Chondrocyte (in vitro differentiated cells): ENCODE data around the gene DLG3. TPM values are rescaled to one million over a fixed set of nuclear protein-coding genes. Genes with fewer than 3 reads are reported as not detected.

Experiments used
- DNase-seq: peaks from one replicate; pipeline ENCODE4 v3.0.0; 2021; ENCODE audit warnings: mixed read lengths, low spot score
- H3K27ac Mint-ChIP-seq: one replicate; pipeline ENCODE4 v1.8.0; 2021; ENCODE audit warnings: mild to moderate bottlenecking, moderate library complexity, mixed read lengths; ENCODE audit not compliant: unreplicated experiment
- H3K27me3 Mint-ChIP-seq: 2 replicates; pipeline ENCODE4 v1.8.0; 2021; ENCODE audit warnings: low read depth, mixed read lengths
- H3K36me3 Mint-ChIP-seq: 2 replicates; pipeline ENCODE4 v1.8.0; 2021; ENCODE audit warnings: low read depth, mixed read lengths
- H3K4me1 Mint-ChIP-seq: 2 replicates; pipeline ENCODE4 v1.8.0; 2021; ENCODE audit warnings: low read depth, mild to moderate bottlenecking, mixed read lengths
- H3K4me3 Mint-ChIP-seq: one replicate; pipeline ENCODE4 v1.8.0; 2021; ENCODE audit warnings: mild to moderate bottlenecking, moderate library complexity, mixed read lengths; ENCODE audit not compliant: unreplicated experiment
- H3K9me3 Mint-ChIP-seq: 2 replicates; pipeline ENCODE4 v1.8.0; 2021; ENCODE audit warnings: low read depth, mixed read lengths
- CTCF ChIP-seq: fragments of 200-600 bp; sonication (generic); IDR thresholded peaks from 2 replicates; pipeline ENCODE4 v1.5.0; 2021; ENCODE audit warnings: antibody characterized with exemption, mild to moderate bottlenecking, moderate library complexity
- total RNA-seq: library from RNA; stranded (reverse); gene quantifications from 3 replicates; pipeline ENCODE4 v1.2.1, GENCODE V29; 2021

Gene DLG3
- total RNA-seq, 1 donor from 2014 or later, result 11.5 TPM

GRCh38 chrX:70554081-70554480 is 109.4 kb downstream of the DLG3 start:
- H3K4me1 Mint-ChIP-seq, result peaks cover 10% of the 10 kb centered on the region
- H3K4me3 Mint-ChIP-seq, result no peak overlapping the region
- TF ChIP-seq CTCF, result peak; percentile 74
- DNase-seq, result no peak
- peak overlapping the region; percentile 18 for H3K27ac Mint-ChIP-seq
- H3K9me3 Mint-ChIP-seq, result peaks cover 10% of the 10 kb centered on the region
- H3K36me3 Mint-ChIP-seq, result no peaks in the 10 kb centered on the region
- no peaks in the 10 kb centered on the region for H3K27me3 Mint-ChIP-seq

- Mint-ChIP-seq H3K36me3 (no peaks in the 10 kb centered on the region), H3K4me3 (no peak overlapping the region), H3K4me1 (peaks cover 10% of the 10 kb centered on the region), H3K27me3 (no peaks in the 10 kb centered on the region), H3K9me3 (peaks cover 13% of the 10 kb centered on the region), H3K27ac (no peak overlapping the region)
- DNase-seq, result no peak
- TF ChIP-seq CTCF, result no peak
These were observed 109.9 kb downstream of the DLG3 start for GRCh38 chrX:70554523-70554922.

GRCh38 chrX:70554948-70555347 is 110.3 kb downstream of the DLG3 start:
- no peak for TF ChIP-seq CTCF
- no peaks in the 10 kb centered on the region for H3K36me3 Mint-ChIP-seq
- no peak for DNase-seq
- no peak overlapping the region for H3K4me3 Mint-ChIP-seq
- H3K9me3 Mint-ChIP-seq, result peaks cover 18% of the 10 kb centered on the region
- no peaks in the 10 kb centered on the region for H3K27me3 Mint-ChIP-seq
- H3K4me1 Mint-ChIP-seq, result peaks cover 10% of the 10 kb centered on the region
- no peak overlapping the region for H3K27ac Mint-ChIP-seq

Other genes with a start within 250 kb of the DLG3 start
- not detected in 3 replicates for gene AWAT1, start 210.2 kb upstream of the DLG3 start, total RNA-seq
- gene P2RY4, start 184.6 kb upstream of the DLG3 start, total RNA-seq, result not detected in 3 replicates
- not detected in 3 replicates for gene ARR3, start 176.5 kb upstream of the DLG3 start, total RNA-seq
- not detected in 3 replicates for gene RAB41, start 162.7 kb upstream of the DLG3 start, total RNA-seq
- 46.2 to 48.1 TPM (median 47.7 TPM) in 3 replicates for gene PDZD11, start 154.9 kb upstream of the DLG3 start, total RNA-seq
- 4.5 to 5.9 TPM (median 5.3 TPM) in 3 replicates for gene KIF4A, start 154.7 kb upstream of the DLG3 start, total RNA-seq
- gene GDPD2, start 21.5 kb upstream of the DLG3 start, total RNA-seq, result not detected in 3 replicates